Thoracic aorta (tissue), 2 donors: ENCODE data around the gene PLEKHH3. TPM values are rescaled to one million over a fixed set of nuclear protein-coding genes. Genes with fewer than 3 reads are reported as not detected.

Experiments used
- ATAC-seq: fragments of 150-250 bp; one replicate; pipeline ENCODE4 v1.8.0; 2017; ENCODE audit warnings: low read depth; ENCODE audit not compliant: insufficient number of reproducible peaks, low FRiP score
- DNase-seq: peaks from one replicate; pipeline ENCODE4 v3.0.0-alpha.2; 2020; ENCODE audit warnings: low spot score
- H3K27ac ChIP-seq, 2 donors: fragments of 200-600 bp; sonication (generic); 1 replicate in 1 of 2; 2 replicates in 1 of 2; pipeline ENCODE4 v1.5.1; 2016; ENCODE audit warnings: mild to moderate bottlenecking in 2 of 2, moderate library complexity in 2 of 2
- H3K27me3 ChIP-seq: fragments of 200-600 bp; sonication (generic); replicated peaks from 2 replicates; pipeline ENCODE4 v1.6.0; 2016; ENCODE audit warnings: mild to moderate bottlenecking; ENCODE audit not compliant: insufficient read depth
- H3K36me3 ChIP-seq: fragments of 200-600 bp; sonication (generic); one replicate; pipeline ENCODE4 v1.5.1; 2016
- H3K4me1 ChIP-seq, 2 donors: fragments of 200-600 bp; sonication (generic); 1 replicate in 1 of 2; 2 replicates in 1 of 2; pipeline versions ENCODE4 v1.5.1 to v1.6.0; 2016; ENCODE audit warnings: low read depth in 2 of 2, mild to moderate bottlenecking in 1 of 2; ENCODE audit not compliant: control insufficient read depth in 1 of 2
- H3K4me3 ChIP-seq: fragments of 200-600 bp; sonication (generic); 2 replicates; pipeline ENCODE4 v1.5.1; 2016; ENCODE audit warnings: mild to moderate bottlenecking
- H3K9me3 ChIP-seq: fragments of 200-600 bp; sonication (generic); 2 replicates; pipeline ENCODE4 v1.5.1; 2016
- CTCF ChIP-seq: fragments of 200-600 bp; sonication (generic); IDR thresholded peaks from one replicate; pipeline ENCODE4 v1.5.1; 2019; ENCODE audit warnings: antibody characterized with exemption
- total RNA-seq, 2 donors: library from RNA; depleted of rRNA; stranded (reverse); fragments of >200 nt; gene quantifications; one replicate each; pipeline versions ENCODE4 v1.1.0 to v1.2.3, GENCODE V29; 2016

The PLEKHH3 gene
- total RNA-seq, result 10 to 100 TPM; 54.8 to 59.2 TPM

GRCh38 chr17:42676424-42677011 is at the start of gene PLEKHH3:
PLEKHH3 (minus strand) TSS chr17:42676994; CDS start chr17:42676563, 431 bp downstream.
- DNase-seq (no peak), ATAC-seq (peak; percentile 0)
- Histone ChIP-seq H3K27me3 (no peaks in the 10 kb centered on the region), H3K36me3 (peaks cover 19% of the 10 kb centered on the region), H3K4me3 (peak within 1 kb of the TSS; percentile 93), H3K4me1 (peaks cover 54 to 58% of the 10 kb centered on the region in 2 donors), H3K27ac (peak within 1 kb of the TSS; percentile 96 to 98), H3K9me3 (no peaks in the 10 kb centered on the region)
- TF ChIP-seq CTCF, result no peak

GRCh38 chr17:42725143-42725542 is 48.3 kb upstream of the PLEKHH3 start:
- Histone ChIP-seq H3K4me1 (no peaks in the 10 kb centered on the region), H3K27ac (no peak overlapping the region), H3K36me3 (peaks cover 60% of the 10 kb centered on the region), H3K9me3 (no peaks in the 10 kb centered on the region), H3K27me3 (no peaks in the 10 kb centered on the region), H3K4me3 (no peak overlapping the region)
- DNase-seq, result no peak
- TF ChIP-seq CTCF, result no peak
- ATAC-seq, result no peak

GRCh38 chr17:42723636-42724035 is 46.8 kb upstream of the PLEKHH3 start:
- Histone ChIP-seq H3K36me3 (peaks cover 67% of the 10 kb centered on the region), H3K4me3 (no peak overlapping the region), H3K4me1 (no peaks in the 10 kb centered on the region), H3K9me3 (no peaks in the 10 kb centered on the region), H3K27me3 (no peaks in the 10 kb centered on the region), H3K27ac (no peak overlapping the region)
- ATAC-seq, result no peak
- no peak for TF ChIP-seq CTCF
- DNase-seq, result no peak

GRCh38 chr17:42720996-42721583 is 44.3 kb upstream of the PLEKHH3 start:
- H3K36me3 ChIP-seq, result peaks cover 65% of the 10 kb centered on the region

GRCh38 chr17:42709561-42709960 is 32.8 kb upstream of the PLEKHH3 start:
- peaks cover 78% of the 10 kb centered on the region for H3K36me3 ChIP-seq
- no peak overlapping the region for H3K27ac ChIP-seq
- ATAC-seq (no peak), DNase-seq (no peak)
- no peak for TF ChIP-seq CTCF
- H3K9me3 ChIP-seq, result no peaks in the 10 kb centered on the region
- no peaks in the 10 kb centered on the region for H3K4me1 ChIP-seq
- no peak overlapping the region for H3K4me3 ChIP-seq
- H3K27me3 ChIP-seq, result no peaks in the 10 kb centered on the region

More at GRCh38 chr17:42720996-42721583, 44.3 kb upstream of the PLEKHH3 start:
- ATAC-seq (no peak), DNase-seq (no peak)
- no peaks in the 10 kb centered on the region for H3K27me3 ChIP-seq
- H3K4me1 ChIP-seq, result no peaks in the 10 kb centered on the region
- H3K4me3 ChIP-seq, result no peak overlapping the region
- H3K27ac ChIP-seq, result no peak overlapping the region
- no peaks in the 10 kb centered on the region for H3K9me3 ChIP-seq
- peak; percentile 57 for TF ChIP-seq CTCF
